ENCODE results near the gene DGKB. TPM values are rescaled to one million over a fixed set of nuclear protein-coding genes. Genes with fewer than 3 reads are reported as not detected.

Gene DGKB
- polyA plus RNA-seq, 1 of the 3 experiments (the other 2 are of a cell fraction), result 2.1 TPM

DNA sequence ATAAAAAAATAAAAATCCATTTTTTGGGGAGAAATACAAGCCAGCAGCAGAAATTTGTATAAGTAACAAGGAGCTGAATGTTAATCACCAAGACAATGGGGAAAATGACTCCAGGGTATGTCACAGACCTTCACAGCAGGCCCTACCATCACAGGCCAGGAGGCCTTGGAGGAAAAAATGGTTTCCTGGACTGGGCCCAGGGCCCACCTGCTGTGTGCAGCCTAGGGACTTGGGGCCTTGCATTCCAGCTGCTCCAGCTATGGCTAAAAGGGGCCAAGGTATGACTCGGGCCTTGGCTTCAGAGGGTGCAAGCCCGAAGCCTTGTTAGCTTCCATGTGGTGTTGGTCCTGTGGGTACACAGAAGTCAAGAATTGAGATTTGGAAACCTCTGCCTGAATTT is 126.3 kb downstream of the DGKB start:
- Histone ChIP-seq H3K27ac (ENCODE audit: low read depth in 2 of 2, low read length in 1 of 2) (no peak overlapping the region), H2AFZ (ENCODE audit: low read depth) (no peak overlapping the region), H3K9me2 (no peaks in the 10 kb centered on the region), H3K9me3 (no peaks in the 10 kb centered on the region; the same call in 1 of the 2 replicates), H3K9ac (no peak overlapping the region), H4K20me1 (ENCODE audit: insufficient read depth) (no peaks in the 10 kb centered on the region), H3K4me3 (ENCODE audit: low read depth in 2 of 2, low read length in 1 of 2) (no peak overlapping the region), H3K79me2 (ENCODE audit: insufficient read depth) (no peaks in the 10 kb centered on the region), H3K27me3 (ENCODE audit: insufficient read depth) (no peaks in the 10 kb centered on the region), H3K4me1 (ENCODE audit: control insufficient read depth in 1 of 2, insufficient read depth in 2 of 2, low read depth in 1 of 2, low read length in 1 of 2) (no peaks in the 10 kb centered on the region), H3K36me3 (replicated peaks in 1 of 2; ENCODE audit: control insufficient read depth in 1 of 2, insufficient read depth in 2 of 2, low read length in 1 of 2) (peaks cover 0 to 5% of the 10 kb centered on the region in 2 experiments), H3K4me2 (no peak overlapping the region), H3F3A (replicated peaks; ENCODE audit: insufficient read depth) (no peaks in the 10 kb centered on the region)
- POLR2A ChIA-PET, result no interaction called here
- WGBS (ENCODE audit: low lambda C conversion rate), result 29% methylated on average over 2 of the region's 2 CpGs
- CTCF ChIA-PET, result interaction anchor here (1.6 kb wide), 1 partner anchor 84 kb away, joined by 3 read pairs; no protein-coding TSS in a partner anchor
- TF ChIP-seq CTCF (IDR thresholded peaks at IDR 0.05) (no peak), RCOR1 (IDR thresholded peaks at IDR 0.05; ENCODE audit: low read length) (no peak), TCF12 (IDR thresholded peaks at IDR 0.05) (no peak)
- DNase-seq, result no peak

GRCh38 chr7:14773729-14774271 is 128.8 kb downstream of the DGKB start:
- H3K4me2 ChIP-seq, result no peak overlapping the region
- H3K9me3 ChIP-seq, result no peaks in the 10 kb centered on the region; the same call in 1 of the 2 replicates
- no peaks in the 10 kb centered on the region; a peak in 1 of 4 replicates for H3K4me1 ChIP-seq (ENCODE audit: control insufficient read depth in 1 of 2, insufficient read depth in 2 of 2, low read depth in 1 of 2, low read length in 1 of 2)
- CTCF ChIA-PET, result interaction anchor here (1.5 kb wide), 1 partner anchor 11 kb away, joined by 4 read pairs; no protein-coding TSS in a partner anchor
- H3K36me3 ChIP-seq (replicated peaks in 1 of 2; ENCODE audit: control insufficient read depth in 1 of 2, insufficient read depth in 2 of 2, low read length in 1 of 2), result peaks cover 0 to 5% of the 10 kb centered on the region in 2 experiments
- no peaks in the 10 kb centered on the region for H3K27me3 ChIP-seq (ENCODE audit: insufficient read depth)
- TF ChIP-seq RAD21 (IDR thresholded peaks at IDR 0.05; ENCODE audit: low read length), result no peak
- TF ChIP-seq MEF2A (IDR thresholded peaks at IDR 0.05; ENCODE audit: borderline replicate concordance, low read depth), result no peak
- TF ChIP-seq, protein P1, sequence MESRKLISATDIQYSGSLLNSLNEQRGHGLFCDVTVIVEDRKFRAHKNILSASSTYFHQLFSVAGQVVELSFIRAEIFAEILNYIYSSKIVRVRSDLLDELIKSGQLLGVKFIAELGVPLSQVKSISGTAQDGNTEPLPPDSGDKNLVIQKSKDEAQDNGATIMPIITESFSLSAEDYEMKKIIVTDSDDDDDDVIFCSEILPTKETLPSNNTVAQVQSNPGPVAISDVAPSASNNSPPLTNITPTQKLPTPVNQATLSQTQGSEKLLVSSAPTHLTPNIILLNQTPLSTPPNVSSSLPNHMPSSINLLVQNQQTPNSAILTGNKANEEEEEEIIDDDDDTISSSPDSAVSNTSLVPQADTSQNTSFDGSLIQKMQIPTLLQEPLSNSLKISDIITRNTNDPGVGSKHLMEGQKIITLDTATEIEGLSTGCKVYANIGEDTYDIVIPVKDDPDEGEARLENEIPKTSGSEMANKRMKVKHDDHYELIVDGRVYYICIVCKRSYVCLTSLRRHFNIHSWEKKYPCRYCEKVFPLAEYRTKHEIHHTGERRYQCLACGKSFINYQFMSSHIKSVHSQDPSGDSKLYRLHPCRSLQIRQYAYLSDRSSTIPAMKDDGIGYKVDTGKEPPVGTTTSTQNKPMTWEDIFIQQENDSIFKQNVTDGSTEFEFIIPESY (IDR thresholded peaks at IDR 0.05; ENCODE audit: borderline replicate concordance, low read depth), result no peak
- TF ChIP-seq NRF1 (IDR thresholded peaks at IDR 0.05; ENCODE audit: low read depth, low read length), result no peak
- no peak for TF ChIP-seq FOXJ3 (CRISPR knock-in tag; IDR thresholded peaks at IDR 0.05)
- TF ChIP-seq, protein P2, sequence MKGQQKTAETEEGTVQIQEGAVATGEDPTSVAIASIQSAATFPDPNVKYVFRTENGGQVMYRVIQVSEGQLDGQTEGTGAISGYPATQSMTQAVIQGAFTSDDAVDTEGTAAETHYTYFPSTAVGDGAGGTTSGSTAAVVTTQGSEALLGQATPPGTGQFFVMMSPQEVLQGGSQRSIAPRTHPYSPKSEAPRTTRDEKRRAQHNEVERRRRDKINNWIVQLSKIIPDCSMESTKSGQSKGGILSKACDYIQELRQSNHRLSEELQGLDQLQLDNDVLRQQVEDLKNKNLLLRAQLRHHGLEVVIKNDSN (IDR thresholded peaks at IDR 0.05; ENCODE audit: borderline replicate concordance, low read depth), result no peak
- TF ChIP-seq TEAD4 (IDR thresholded peaks at IDR 0.05; ENCODE audit: borderline replicate concordance, insufficient read depth), result no peak
- TF ChIP-seq CTCF (IDR thresholded peaks at IDR 0.05), result no peak
- TF ChIP-seq POLR2AphosphoS5 (IDR thresholded peaks at IDR 0.05; ENCODE audit: low read depth, low read length), result no peak
- no peak for TF ChIP-seq GABPA (IDR thresholded peaks at IDR 0.05; ENCODE audit: low read depth)
- TF ChIP-seq REST (IDR thresholded peaks at IDR 0.05; ENCODE audit: low read depth, low read length), result no peak
- TF ChIP-seq USF2 (IDR thresholded peaks at IDR 0.05; ENCODE audit: borderline replicate concordance, low read depth, low read length), result no peak
- no peaks in the 10 kb centered on the region for H3K9me2 ChIP-seq
- no peak overlapping the region for H3K27ac ChIP-seq (ENCODE audit: low read depth in 2 of 2, low read length in 1 of 2)
- POLR2A ChIA-PET, result no interaction called here
- H4K20me1 ChIP-seq (ENCODE audit: insufficient read depth), result no peaks in the 10 kb centered on the region
- H3K4me3 ChIP-seq (ENCODE audit: low read depth in 2 of 2, low read length in 1 of 2), result no peak overlapping the region
- H3K79me2 ChIP-seq (ENCODE audit: insufficient read depth), result no peaks in the 10 kb centered on the region
- WGBS (ENCODE audit: low lambda C conversion rate), result 85% methylated on average over 2 of the region's 2 CpGs
- H2AFZ ChIP-seq (ENCODE audit: low read depth), result no peak overlapping the region
- H3F3A ChIP-seq (replicated peaks; ENCODE audit: insufficient read depth), result no peaks in the 10 kb centered on the region
- no peak for DNase-seq
- H3K9ac ChIP-seq, result no peak overlapping the region

Data from SK-N-SH (cell line).